ENCODE results near the gene IL2RG. TPM values are rescaled to one million over a fixed set of nuclear protein-coding genes. Genes with fewer than 3 reads are reported as not detected.

IL2RG gene
- total RNA-seq, result 100 to 1,000 TPM; 317 to 322 TPM

DNA sequence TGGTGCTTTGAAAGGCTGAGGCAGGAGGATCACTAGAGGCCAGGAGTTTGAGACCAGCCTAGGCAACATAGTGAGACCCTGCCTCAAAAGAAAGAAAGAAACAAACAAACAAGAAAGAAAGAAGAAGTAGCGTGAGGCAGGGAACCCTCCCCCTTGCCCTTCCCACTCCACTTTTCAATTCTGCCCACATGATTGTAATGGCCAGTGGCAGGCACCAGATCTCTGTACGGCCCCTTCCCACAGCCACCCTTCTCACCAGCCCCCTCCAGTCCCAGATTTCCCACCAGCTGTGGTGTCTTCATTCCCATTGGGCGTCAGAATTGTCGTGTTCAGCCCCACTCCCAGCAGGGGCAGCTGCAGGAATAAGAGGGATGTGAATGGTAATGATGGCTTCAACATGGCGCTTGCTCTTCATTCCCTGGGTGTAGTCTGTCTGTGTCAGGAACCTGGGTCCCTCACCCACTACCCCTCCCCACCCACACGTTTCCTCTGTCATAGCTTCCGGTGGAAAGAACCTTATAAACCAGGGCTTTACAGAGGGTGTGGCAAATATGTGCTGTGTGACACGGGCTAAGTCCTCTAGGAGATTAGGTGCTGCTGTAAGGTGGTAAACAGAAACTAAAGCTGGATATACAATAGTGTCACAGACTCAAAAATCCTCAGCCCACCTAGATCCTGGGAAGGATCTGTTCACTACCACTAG is at the start of gene IL2RG:
TSS of gene IL2RG (minus strand) at position 437 of the 703 bp plus-strand sequence. CDS start at position 399, 38 bp downstream.
- ChIA-PET CTCF (interaction anchor here (0.7 kb wide), 1 partner anchor 15 kb away, joined by 3 read pairs; no protein-coding TSS in a partner anchor), POLR2A (interaction anchor here (0.5 to 1.4 kb wide), 4 partner anchors 8 to 172 kb away, joined by 3 to 10 read pairs (median 4); partner anchors contain the start of genes NONO and SNX12)

DNA sequence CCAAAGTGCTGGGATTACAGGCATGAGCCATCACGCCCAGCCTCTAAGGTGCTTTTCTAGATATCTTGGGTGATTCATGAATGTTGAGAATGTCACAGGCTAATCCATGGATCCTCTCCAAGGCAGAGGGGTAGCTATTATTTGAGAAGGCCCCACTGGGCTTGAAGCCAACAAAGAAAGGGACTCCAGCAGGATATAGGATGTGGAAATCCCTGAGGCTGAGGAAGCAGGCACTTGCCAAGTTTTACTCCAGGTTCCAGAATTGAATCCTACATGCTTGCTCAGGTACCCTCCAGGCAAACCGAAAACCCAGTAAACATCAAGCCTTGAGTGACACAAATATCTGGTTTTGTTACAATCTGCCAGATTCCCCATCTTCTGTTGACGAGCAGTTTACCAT is 49.1 kb upstream of the IL2RG start:
- ChIA-PET POLR2A (no interaction called here), CTCF (no interaction called here)

DNA sequence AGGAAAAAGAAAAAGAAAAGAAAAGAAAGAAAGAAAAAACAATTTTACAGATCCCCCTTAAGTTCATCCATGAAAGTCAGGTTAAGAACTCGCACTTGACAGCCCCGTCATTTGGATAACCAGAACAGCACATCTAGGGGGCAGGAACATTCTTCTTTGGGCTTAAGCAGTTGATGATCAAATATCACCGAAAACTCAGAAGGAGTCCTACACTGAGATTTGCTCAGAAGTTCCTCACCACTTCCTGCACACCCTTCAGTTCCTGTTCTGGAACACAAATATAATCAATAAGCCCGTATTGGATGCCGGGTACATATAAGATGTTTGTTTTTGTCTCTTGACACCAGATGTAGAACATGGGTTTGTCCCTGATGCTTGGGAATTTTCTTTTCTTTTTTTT is 48.0 kb upstream of the IL2RG start:
- POLR2A ChIA-PET, result interaction anchor here (0.7 kb wide), 1 partner anchor 45 kb away, joined by 3 read pairs; no protein-coding TSS in a partner anchor
- CTCF ChIA-PET, result interaction anchor here (1.4 kb wide), 1 partner anchor 31 kb away, joined by 3 read pairs; no protein-coding TSS in a partner anchor

DNA sequence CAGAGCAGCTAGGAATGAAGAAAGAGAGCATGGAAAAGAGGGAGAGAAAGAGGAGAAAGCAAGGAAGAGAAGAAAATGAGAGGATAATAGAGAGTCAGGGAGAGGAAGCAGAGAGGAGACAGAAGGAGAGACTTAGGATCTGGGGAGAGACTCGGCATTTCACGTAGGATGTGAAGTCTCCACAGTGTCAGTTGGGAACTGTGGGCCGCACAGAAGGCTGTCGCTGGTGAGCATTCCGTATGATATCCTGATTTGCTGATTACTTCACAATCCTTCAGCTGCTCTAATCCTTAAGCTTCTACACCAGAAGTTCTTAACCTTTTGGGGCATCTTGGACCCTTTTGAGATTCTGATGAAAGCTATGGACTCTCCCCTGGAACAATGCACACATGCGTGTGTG is 47.2 kb upstream of the IL2RG start:
- POLR2A ChIA-PET, result interaction anchor here (0.7 kb wide), 1 partner anchor 44 kb away, joined by 3 read pairs; no protein-coding TSS in a partner anchor

DNA sequence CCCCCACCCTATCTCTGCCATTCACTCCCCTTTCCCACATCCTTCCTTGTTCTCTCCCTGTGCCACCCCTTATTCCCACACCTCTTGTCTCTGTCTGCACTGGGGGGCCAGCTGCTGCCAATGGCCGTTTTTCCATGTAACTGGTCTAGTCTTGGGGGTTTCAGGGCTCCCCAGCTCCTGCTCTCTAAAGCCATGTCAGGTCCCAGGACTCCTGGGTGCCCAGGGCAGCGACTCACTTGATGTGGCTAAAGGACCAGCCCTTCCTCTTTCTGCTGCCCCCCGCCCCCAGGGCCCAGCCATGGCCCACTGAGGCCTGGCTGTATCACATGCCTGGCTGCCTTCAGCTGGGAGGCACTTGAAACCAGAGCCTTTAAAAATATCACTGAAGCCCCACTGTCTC is 43.3 kb upstream of the IL2RG start:
- POLR2A ChIA-PET, result no interaction called here
- CTCF ChIA-PET, result no interaction called here

More for the DNA sequence above, 47.2 kb upstream of the IL2RG start:
- CTCF ChIA-PET, result interaction anchor here (1.4 kb wide), 1 partner anchor 30 kb away, joined by 3 read pairs; no protein-coding TSS in a partner anchor

DNA sequence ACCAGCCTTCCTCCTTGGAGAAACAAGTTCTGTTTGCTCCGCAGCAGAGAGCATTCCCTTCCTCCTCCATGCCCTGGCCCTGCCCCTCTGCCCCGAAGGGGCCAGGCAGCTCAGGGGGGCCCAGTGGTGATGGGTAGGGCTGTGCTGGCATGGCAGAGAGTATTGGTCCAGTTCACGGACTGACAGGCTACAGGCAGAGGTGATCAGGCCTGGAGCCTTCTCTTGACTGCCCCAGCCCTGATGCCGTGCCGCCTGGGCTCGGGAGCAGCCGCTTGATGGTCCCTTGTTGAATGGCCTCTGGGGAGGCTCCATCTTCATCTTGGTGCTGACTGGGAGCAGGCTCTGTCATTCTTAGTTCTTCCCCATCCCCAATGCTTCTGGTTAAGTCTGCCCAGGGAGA is 42.8 kb upstream of the IL2RG start:
- POLR2A ChIA-PET, result no interaction called here
- CTCF ChIA-PET, result no interaction called here

DNA sequence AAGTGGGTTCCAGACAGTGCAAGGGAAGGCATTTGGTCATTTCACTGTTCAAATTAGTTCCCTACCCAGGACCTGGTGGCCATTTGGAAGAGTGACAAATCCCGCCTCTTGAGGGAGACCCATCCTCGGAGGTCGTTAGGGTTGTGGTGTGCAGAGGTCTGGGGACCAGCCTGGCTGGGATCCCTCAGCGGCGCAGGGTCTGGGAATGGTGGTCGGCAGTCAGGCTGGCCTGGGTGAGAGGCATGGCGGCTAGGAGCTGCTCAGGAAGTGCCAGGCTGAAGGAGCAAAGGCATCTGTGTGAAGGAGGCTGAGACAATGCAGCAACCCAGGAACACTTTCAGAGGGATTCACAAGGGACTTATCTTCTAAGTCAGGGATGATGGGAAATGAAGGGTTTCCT is 40.0 kb upstream of the IL2RG start:
- ChIA-PET POLR2A (interaction anchor here (0.6 kb wide), 1 partner anchor 218 kb away, joined by 3 read pairs; no protein-coding TSS in a partner anchor), CTCF (interaction anchor here (0.6 kb wide), 1 partner anchor 174 kb away, joined by 3 read pairs; no protein-coding TSS in a partner anchor)

DNA sequence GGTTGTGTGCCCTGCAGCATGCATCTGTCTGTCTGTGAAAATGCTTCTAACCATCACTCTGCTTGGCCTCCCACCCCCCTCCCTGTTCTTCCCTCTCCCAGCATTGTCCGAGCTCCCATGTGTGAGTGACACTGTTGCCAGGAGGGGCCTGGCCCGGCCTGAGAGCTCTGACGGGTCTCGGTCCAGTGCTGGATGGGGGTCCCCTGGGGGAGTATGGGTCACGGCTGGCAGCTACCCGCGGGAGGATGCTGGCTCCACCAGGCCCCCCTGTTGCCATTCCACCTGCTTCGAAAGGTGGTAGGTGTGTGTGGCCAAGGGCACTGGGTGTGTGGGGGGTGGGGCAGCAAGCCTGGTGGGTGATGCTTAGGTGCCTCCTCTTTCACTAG is 36.9 kb upstream of the IL2RG start:
- ChIA-PET CTCF (no interaction called here), POLR2A (no interaction called here)

DNA sequence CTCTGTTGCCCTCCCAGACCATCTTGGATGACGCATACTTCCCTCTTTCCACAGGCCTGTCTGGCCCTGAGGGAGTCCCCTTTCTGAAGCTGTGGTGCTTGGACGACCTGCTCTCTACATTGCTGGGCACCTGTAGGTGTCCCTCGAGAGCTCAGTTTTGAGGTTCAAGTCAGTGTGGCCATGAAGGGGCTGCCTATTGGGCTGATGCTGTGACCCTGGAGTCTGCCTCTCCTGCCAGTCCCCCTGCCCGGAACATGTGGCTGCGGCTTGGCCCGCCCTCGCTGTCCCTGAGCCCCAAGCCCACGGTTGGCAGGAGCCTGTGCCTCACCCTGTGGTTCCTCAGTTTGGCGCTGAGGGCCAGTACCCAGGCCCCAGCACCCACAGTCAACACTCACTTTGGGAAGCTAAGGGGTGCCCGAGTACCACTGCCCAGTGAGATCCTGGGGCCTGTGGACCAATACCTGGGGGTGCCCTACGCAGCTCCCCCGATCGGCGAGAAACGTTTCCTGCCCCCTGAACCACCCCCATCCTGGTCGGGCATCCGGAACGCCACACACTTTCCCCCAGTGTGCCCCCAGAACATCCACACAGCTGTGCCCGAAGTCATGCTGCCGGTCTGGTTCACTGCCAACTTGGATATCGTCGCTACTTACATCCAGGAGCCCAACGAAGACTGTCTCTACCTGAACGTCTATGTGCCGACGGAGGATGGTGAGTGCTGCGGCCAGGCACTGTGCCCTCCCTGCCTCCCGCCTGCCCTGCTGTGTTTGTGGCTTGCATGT is 36.3 kb upstream of the IL2RG start:
- ChIA-PET CTCF (no interaction called here), POLR2A (interaction anchor here (1.0 kb wide), 1 partner anchor 29 kb away, joined by 3 read pairs; the partner anchor contains the start of gene MED12)

DNA sequence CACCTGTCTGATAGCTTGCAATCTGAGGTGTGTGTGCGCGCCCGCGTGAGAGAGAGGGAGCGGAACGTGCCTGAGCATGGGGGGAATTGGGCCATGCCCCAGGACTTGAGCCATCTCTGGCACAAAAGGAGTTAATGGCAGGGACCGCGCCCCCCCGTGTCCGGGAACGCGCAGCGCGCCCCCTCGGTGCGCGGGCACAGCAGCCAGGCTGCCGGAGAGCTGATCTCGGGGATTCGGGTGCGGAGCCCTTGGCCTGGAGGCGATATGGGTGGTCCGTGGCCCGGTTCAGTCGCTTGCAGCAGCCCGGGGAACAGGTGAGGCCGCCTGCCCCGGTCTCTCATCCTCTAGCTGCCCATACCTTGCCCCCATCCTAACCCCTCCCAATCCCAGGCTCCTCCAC is 33.3 kb upstream of the IL2RG start, which contains the start of gene NLGN3:
TSS of gene NLGN3 (plus strand) at position 191 of the 400 bp plus-strand sequence. CDS start 2,909 bp downstream, outside the sequence.
- CTCF ChIA-PET, result no interaction called here
- POLR2A ChIA-PET, result no interaction called here

DNA sequence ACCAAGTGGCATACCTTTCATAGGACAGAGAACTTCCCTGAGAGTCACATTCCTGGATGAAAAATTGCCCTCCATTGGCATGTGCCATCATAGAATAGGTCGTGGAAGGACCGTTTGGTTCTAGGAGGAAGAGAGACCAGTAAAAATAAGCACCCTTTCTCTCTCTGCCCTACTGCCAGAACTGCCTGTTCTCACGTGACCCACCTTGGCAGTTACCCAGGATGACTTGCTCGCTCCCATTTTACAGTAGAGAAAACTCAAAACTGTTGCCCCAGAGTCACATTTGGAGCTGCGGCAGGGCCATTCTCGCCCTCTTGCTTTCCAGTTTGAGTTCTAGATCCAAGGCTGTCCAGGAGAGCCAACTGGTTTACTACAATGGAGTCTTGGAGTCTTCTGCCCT is 32.1 kb upstream of the IL2RG start:
- ChIA-PET CTCF (interaction anchor here (0.6 kb wide), 1 partner anchor 440 kb away, joined by 3 read pairs; no protein-coding TSS in a partner anchor), POLR2A (no interaction called here)

DNA sequence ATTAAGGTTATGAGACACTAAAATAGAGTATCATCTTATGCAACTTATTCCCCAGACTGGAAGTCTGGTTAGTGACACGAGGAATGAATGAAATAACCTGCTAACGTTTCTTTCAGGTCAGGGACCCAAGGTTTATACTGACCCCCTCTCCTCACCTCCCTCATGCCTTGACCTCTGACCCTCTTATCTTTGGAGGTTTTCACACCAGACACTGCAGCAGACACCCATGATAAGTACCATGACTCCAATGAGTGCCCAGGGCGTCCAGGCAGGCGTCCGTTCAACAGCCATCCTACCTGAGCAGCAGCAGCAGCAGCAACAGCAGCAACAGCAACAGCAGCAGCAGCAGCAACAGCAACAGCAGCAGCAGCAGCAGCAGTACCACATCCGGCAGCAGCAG is 29.1 kb upstream of the IL2RG start:
- ChIA-PET CTCF (no interaction called here), POLR2A (no interaction called here)

DNA sequence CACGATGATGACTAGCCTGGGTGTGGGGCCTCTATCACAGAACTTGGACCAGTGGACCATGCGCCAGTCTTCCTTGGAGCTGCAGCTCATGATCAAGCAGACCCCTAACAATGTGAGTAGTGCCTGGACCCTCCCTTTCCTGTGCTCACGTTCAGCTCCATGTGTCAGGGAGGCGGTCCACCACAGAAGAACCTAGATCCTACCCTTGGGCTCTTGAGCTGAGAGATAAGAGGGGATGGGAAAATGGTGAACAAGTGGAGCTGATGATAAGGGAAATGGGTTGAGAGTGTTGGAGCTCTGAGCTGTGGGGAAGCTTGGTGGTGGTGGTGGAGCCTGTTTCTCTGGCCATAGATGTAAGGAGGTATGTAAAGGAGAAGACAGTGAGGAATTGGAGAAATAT is 20.1 kb upstream of the IL2RG start:
- CTCF ChIA-PET, result interaction anchor here (0.5 to 2.9 kb wide), 3 partner anchors 30 to 382 kb away, joined by 3 to 23 read pairs (median 3); no protein-coding TSS in a partner anchor

DNA sequence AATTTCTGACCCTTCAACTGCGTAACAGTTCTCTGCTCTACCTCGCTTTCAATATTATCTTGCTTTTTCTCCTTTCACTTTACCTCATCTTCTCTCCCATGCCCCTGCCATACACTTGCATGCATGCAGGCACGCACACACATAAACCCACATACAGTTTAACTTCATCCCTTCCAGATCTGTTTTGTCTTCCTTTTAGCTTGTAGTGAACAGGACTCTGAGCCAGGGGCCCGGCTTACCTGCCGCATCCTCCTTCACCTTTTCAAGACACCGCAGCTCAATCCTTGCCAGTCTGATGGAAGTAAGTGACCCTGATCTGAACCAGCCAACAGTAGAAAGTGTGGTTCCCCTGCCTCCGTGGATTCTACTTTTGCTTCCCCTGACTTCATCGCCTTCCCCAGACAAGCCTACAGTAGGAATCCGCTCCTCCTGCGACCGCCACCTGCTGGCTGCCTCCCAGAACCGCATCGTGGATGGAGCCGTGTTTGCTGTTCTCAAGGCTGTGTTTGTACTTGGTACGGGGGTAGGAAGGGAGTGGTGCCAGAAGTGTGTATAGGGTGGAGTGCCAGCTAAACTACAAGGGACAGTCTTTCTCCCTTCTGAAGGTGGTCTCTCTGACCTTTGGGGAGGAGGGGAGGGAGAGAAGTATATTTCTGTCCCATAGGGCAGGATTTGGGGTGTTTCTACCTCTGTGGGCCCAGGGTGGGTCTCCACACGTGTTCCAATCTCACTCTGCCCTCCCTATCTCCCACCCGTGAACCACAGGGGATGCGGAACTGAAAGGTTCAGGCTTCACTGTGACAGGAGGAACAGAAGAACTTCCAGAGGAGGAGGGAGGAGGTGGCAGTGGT is 17.8 kb upstream of the IL2RG start:
- CTCF ChIA-PET, result interaction anchor here (1.1 to 2.9 kb wide), 5 partner anchors 11 to 30 kb away, joined by 3 to 23 read pairs (median 5); partner anchors contain the start of genes CXorf65 and MED12
- POLR2A ChIA-PET, result interaction anchor here (0.6 to 1.4 kb wide), 2 partner anchors 11 to 29 kb away, joined by 4 to 6 read pairs; partner anchors contain the start of gene MED12

More for the DNA sequence above, 20.1 kb upstream of the IL2RG start:
- POLR2A ChIA-PET, result no interaction called here

DNA sequence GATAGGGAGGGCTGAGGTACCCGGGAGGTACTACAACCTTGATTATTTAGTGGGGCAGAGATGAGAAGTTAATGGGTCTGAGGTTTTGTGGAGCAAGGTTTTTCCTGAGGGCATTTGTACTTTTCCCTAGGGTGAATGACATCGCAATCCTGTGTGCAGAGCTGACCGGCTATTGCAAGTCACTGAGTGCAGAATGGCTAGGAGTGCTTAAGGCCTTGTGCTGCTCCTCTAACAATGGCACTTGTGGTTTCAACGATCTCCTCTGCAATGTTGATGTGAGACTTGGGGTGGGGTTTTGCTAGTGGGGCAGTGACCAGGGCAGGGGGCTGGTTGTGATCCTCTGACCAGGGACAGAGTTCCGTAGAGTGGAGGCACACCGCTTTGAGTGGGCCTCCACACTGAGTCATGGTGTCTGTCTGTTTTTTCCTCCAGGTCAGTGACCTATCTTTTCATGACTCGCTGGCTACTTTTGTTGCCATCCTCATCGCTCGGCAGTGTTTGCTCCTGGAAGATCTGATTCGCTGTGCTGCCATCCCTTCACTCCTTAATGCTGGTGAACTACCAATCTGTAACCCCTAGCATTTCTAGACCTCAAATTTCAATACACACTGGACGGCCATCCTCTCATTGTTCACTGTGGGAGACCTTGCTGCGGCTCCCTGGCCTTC is 16.9 kb upstream of the IL2RG start:
- POLR2A ChIA-PET, result interaction anchor here (0.6 to 1.4 kb wide), 2 partner anchors 10 to 28 kb away, joined by 4 to 6 read pairs; partner anchors contain the start of gene MED12
- CTCF ChIA-PET, result interaction anchor here (1.1 to 2.9 kb wide), 5 partner anchors 10 to 31 kb away, joined by 3 to 23 read pairs (median 5); partner anchors contain the start of genes CXorf65 and MED12

DNA sequence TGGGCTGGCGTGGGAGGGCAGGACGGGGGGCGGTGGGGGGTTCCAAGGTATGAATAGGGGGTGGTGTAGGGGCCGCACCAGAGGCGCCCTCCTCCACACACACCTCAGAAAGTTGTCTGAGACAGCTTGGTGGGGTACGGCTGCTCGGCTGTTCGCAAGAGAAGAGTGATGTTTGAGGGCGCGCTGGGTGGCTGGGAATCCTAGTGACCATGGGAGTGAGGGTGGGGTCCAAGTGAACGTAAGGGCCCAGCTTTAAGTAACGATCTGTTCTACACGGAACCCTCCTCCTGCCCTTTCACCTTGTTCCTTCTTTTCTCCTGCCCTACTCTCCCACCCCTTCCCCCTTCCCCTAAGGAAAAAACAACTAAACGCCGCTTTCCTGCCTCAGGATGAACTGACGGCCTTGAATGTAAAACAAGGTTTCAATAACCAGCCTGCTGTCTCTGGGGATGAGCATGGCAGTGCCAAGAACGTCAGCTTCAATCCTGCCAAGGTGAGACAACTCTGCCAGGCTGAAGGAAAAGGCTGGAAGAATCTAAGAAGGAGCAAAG is 7.7 kb upstream of the IL2RG start:
- CTCF ChIA-PET, result interaction anchor here (0.8 to 2.0 kb wide), 5 partner anchors 10 to 23 kb away, joined by 3 to 7 read pairs (median 6); partner anchors contain the start of gene CXorf65
- POLR2A ChIA-PET, result interaction anchor here (0.5 to 2.4 kb wide), 8 partner anchors 9 to 464 kb away, joined by 3 to 11 read pairs (median 5); partner anchors contain the start of gene SNX12
